H9 (cell line): ENCODE results near the gene CASP8AP2. TPM values are rescaled to one million over a fixed set of nuclear protein-coding genes. Genes with fewer than 3 reads are reported as not detected.

ENCODE experiments used
- DNase-seq: peaks from one replicate; pipeline ENCODE4 v3.0.0-alpha.2; 2017
- H2AFZ ChIP-seq: one replicate; pipeline ENCODE4 v1.6.1; 2013; ENCODE audit warnings: mild to moderate bottlenecking, low read length, control low read depth, moderate library complexity
- H2AK5ac ChIP-seq: 2 replicates; pipeline ENCODE4 v1.6.1; 2013; ENCODE audit warnings: low read length, control low read depth, mixed read lengths; ENCODE audit not compliant: insufficient read length
- H2BK120ac ChIP-seq: one replicate; pipeline ENCODE4 v1.6.1; 2013; ENCODE audit warnings: low read depth, mild to moderate bottlenecking, low read length, control low read depth, inconsistent platforms; ENCODE audit not compliant: poor library complexity, severe bottlenecking
- H2BK12ac ChIP-seq: 2 replicates; pipeline ENCODE4 v1.6.1; 2013; ENCODE audit warnings: low read length, control low read depth, mixed read lengths, low read depth; ENCODE audit not compliant: insufficient read length
- H2BK15ac ChIP-seq: 2 replicates; pipeline ENCODE4 v1.6.1; 2013; ENCODE audit warnings: low read depth, low read length, control low read depth
- H2BK20ac ChIP-seq: one replicate; pipeline ENCODE4 v1.6.1; 2013; ENCODE audit warnings: low read depth, mild to moderate bottlenecking, low read length, control low read depth, inconsistent platforms; ENCODE audit not compliant: poor library complexity, severe bottlenecking
- H2BK5ac ChIP-seq: 2 replicates; pipeline ENCODE4 v1.6.1; 2013; ENCODE audit warnings: low read length, control low read depth, mixed read lengths; ENCODE audit not compliant: insufficient read length
- H3K14ac ChIP-seq: 2 replicates; pipeline ENCODE4 v1.6.1; 2013; ENCODE audit warnings: low read length, control low read depth; ENCODE audit not compliant: insufficient read depth
- H3K18ac ChIP-seq: 2 replicates; pipeline ENCODE4 v1.6.1; 2013; ENCODE audit warnings: low read depth, mild to moderate bottlenecking, mixed read lengths, low read length, control low read depth; ENCODE audit not compliant: insufficient read length
- H3K23ac ChIP-seq: 2 replicates; pipeline ENCODE4 v1.6.1; 2013; ENCODE audit warnings: low read length, control low read depth, mixed read lengths, low read depth; ENCODE audit not compliant: insufficient read length
- H3K23me2 ChIP-seq: 2 replicates; pipeline ENCODE4 v1.6.1; 2013; ENCODE audit warnings: low read depth, mild to moderate bottlenecking, mixed read lengths, low read length, control low read depth; ENCODE audit not compliant: insufficient read length, poor library complexity, severe bottlenecking
- H3K27ac ChIP-seq: 2 replicates; pipeline ENCODE4 v1.5.1; 2013; ENCODE audit warnings: low read length, control low read depth, mixed read lengths, low read depth; ENCODE audit not compliant: insufficient read length
- H3K27me3 ChIP-seq: 2 replicates; pipeline ENCODE4 v1.6.1; 2013; ENCODE audit warnings: low read length, control low read depth, inconsistent platforms; ENCODE audit not compliant: insufficient read depth
- H3K4ac ChIP-seq: 2 replicates; pipeline ENCODE4 v1.6.1; 2013; ENCODE audit warnings: low read depth, mild to moderate bottlenecking, control low read depth, inconsistent platforms, low read length, moderate library complexity
- H3K4me1 ChIP-seq: 2 replicates; pipeline ENCODE4 v1.6.1; 2013; ENCODE audit warnings: low read length, control low read depth, inconsistent platforms; ENCODE audit not compliant: insufficient read depth
- H3K4me2 ChIP-seq: 2 replicates; pipeline ENCODE4 v1.6.1; 2013; ENCODE audit warnings: low read length, control low read depth, mixed read lengths; ENCODE audit not compliant: insufficient read length, insufficient read depth
- H3K56ac ChIP-seq: 2 replicates; pipeline ENCODE4 v1.6.1; 2013; ENCODE audit warnings: low read depth, mild to moderate bottlenecking, mixed read lengths, low read length, control low read depth; ENCODE audit not compliant: insufficient read length
- H3K79me1 ChIP-seq: 2 replicates; pipeline ENCODE4 v1.6.1; 2013; ENCODE audit warnings: low read depth, mild to moderate bottlenecking, moderate library complexity, low read length, control low read depth, inconsistent platforms; ENCODE audit not compliant: insufficient read depth, poor library complexity, severe bottlenecking
- H3K79me2 ChIP-seq: 2 replicates; pipeline ENCODE4 v1.6.1; 2013; ENCODE audit warnings: low read length, control low read depth, inconsistent platforms; ENCODE audit not compliant: insufficient read depth
- H3K9ac ChIP-seq: 2 replicates; pipeline ENCODE4 v1.6.1; 2013; ENCODE audit warnings: low read length, control low read depth, mixed read lengths; ENCODE audit not compliant: insufficient read length; ENCODE audit errors: extremely low read depth
- H3K9me3 ChIP-seq: one replicate; pipeline ENCODE4 v1.6.1; 2013; ENCODE audit warnings: low read depth, low read length, inconsistent platforms; ENCODE audit not compliant: control insufficient read depth
- H3T11ph ChIP-seq: one replicate; pipeline ENCODE4 v1.6.1; 2013; ENCODE audit warnings: mild to moderate bottlenecking, low read length, control low read depth, inconsistent platforms
- H4K20me1 ChIP-seq: one replicate; pipeline ENCODE4 v1.6.1; 2013; ENCODE audit not compliant: control insufficient read depth, insufficient read length, insufficient read depth
- H4K5ac ChIP-seq: 2 replicates; pipeline ENCODE4 v1.6.1; 2013; ENCODE audit warnings: low read depth, mild to moderate bottlenecking, mixed read lengths, low read length, control low read depth; ENCODE audit not compliant: insufficient read length
- H4K8ac ChIP-seq: replicated peaks from 2 replicates; pipeline ENCODE4 v1.6.1; 2013; ENCODE audit warnings: low read length, control low read depth, mixed read lengths, low read depth; ENCODE audit not compliant: insufficient read length
- H4K91ac ChIP-seq: 2 replicates; pipeline ENCODE4 v1.6.1; 2013; ENCODE audit warnings: low read depth, mild to moderate bottlenecking, moderate library complexity, mixed read lengths, low read length, control low read depth; ENCODE audit not compliant: insufficient read length
- H3K27ac Mint-ChIP-seq, 3 experiments: 2 replicates in 2 of 3; 3 replicates in 1 of 3; pipeline ENCODE4 v1.8.0; 2020 to 2021; ENCODE audit warnings: mixed read lengths in 3 of 3, mild to moderate bottlenecking in 1 of 3, moderate library complexity in 1 of 3
- H3K27me3 Mint-ChIP-seq: 2 replicates; pipeline ENCODE4 v1.8.0; 2021; ENCODE audit warnings: low read depth, mild to moderate bottlenecking, moderate library complexity, mixed read lengths
- H3K36me3 Mint-ChIP-seq, 3 experiments: 2 replicates in 2 of 3; 3 replicates in 1 of 3; pipeline ENCODE4 v1.8.0; 2020 to 2021; ENCODE audit warnings: low read depth in 3 of 3, mixed read lengths in 3 of 3; ENCODE audit not compliant: insufficient read depth in 1 of 3
- H3K4me1 Mint-ChIP-seq, 2 experiments: 2 replicates each; pipeline ENCODE4 v1.8.0; 2020; ENCODE audit warnings: mixed read lengths in 2 of 2
- H3K4me3 Mint-ChIP-seq, 2 experiments: 2 replicates in 1 of 2; 3 replicates in 1 of 2; pipeline ENCODE4 v1.8.0; 2020 to 2021; ENCODE audit warnings: mild to moderate bottlenecking in 2 of 2, mixed read lengths in 2 of 2, moderate library complexity in 1 of 2
- H3K9me3 Mint-ChIP-seq, 2 experiments: 2 replicates in 1 of 2; 3 replicates in 1 of 2; pipeline ENCODE4 v1.8.0; 2020; ENCODE audit warnings: mild to moderate bottlenecking in 2 of 2, mixed read lengths in 2 of 2, moderate library complexity in 1 of 2
- CTCF ChIP-seq: fragments of 200-600 bp; sonication (generic); conservative IDR thresholded peaks from 3 replicates; pipeline ENCODE4 v1.8.0; 2021; ENCODE audit warnings: antibody characterized with exemption, mild to moderate bottlenecking
- WGBS: extraction: QIAGEN DNeasy Blood & Tissue Kit; methylation state at CpG from one replicate; pipeline ENCODE4 v1.1.7; 2013; ENCODE audit warnings: missing lambda C conversion rate, low lambda C conversion rate, mixed read lengths; ENCODE audit not compliant: insufficient read length; ENCODE audit errors: extremely low coverage; 5-methylcytosine and 5-hydroxymethylcytosine counted together
- total RNA-seq: library from RNA; stranded (reverse); gene quantifications from 2 replicates; pipeline ENCODE4 v1.2.1, GENCODE V29; 2021

CASP8AP2 gene
- total RNA-seq, 1 experiment from 2014 or later: 33.6 TPM

- no peak overlapping the region for H3K4me2 ChIP-seq
- H3K18ac ChIP-seq: no peak overlapping the region
- no peak for DNase-seq
- no peak overlapping the region for H2BK15ac ChIP-seq
- H3K4me1 ChIP-seq: no peaks in the 10 kb centered on the region; the same call in 1 of the 2 replicates
- Mint-ChIP-seq H3K36me3 (peaks cover 25 to 29% (median 25%) of the 10 kb centered on the region in 3 experiments), H3K9me3 (no peaks in the 10 kb centered on the region), H3K4me1 (peaks cover 17 to 30% of the 10 kb centered on the region in 2 experiments), H3K4me3 (no peak overlapping the region), H3K27ac (peak overlapping the region in 2 of 3 experiments; percentile 59 to 80; a peak in 3 of 7 replicates), H3K27me3 (no peaks in the 10 kb centered on the region)
- no peak overlapping the region for H4K5ac ChIP-seq
- H4K8ac ChIP-seq: no peak overlapping the region
- H3K79me2 ChIP-seq: peaks cover 32% of the 10 kb centered on the region; the same call in 1 of the 2 replicates
- no peak overlapping the region for H3K14ac ChIP-seq
- H3K56ac ChIP-seq: no peak overlapping the region
- H2BK12ac ChIP-seq: no peak overlapping the region
- H3K4ac ChIP-seq: no peak overlapping the region
- no peaks in the 10 kb centered on the region for H3K27me3 ChIP-seq
- H3K27ac ChIP-seq: no peak overlapping the region
- no peak overlapping the region for H2BK120ac ChIP-seq
- peaks cover 8% of the 10 kb centered on the region for H3K79me1 ChIP-seq
- H3K23me2 ChIP-seq: no peaks in the 10 kb centered on the region
- TF ChIP-seq CTCF: no peak
- H2AFZ ChIP-seq: no peak overlapping the region
- no peak overlapping the region for H4K91ac ChIP-seq
- no CpG with 5 or more reads among the region's 6 CpGs for WGBS
- no peak overlapping the region for H2BK5ac ChIP-seq
- no peaks in the 10 kb centered on the region for H4K20me1 ChIP-seq
- no peak overlapping the region for H2BK20ac ChIP-seq
- no peak overlapping the region for H3K9ac ChIP-seq
- no peaks in the 10 kb centered on the region for H3K9me3 ChIP-seq
- H3T11ph ChIP-seq: no peak overlapping the region
- H3K23ac ChIP-seq: no peak overlapping the region
- no peak overlapping the region for H2AK5ac ChIP-seq
Observed at GRCh38 chr6:89805814-89806371, 23.8 kb upstream of the CASP8AP2 start.
